Peyer's patch (tissue), 4 donors: Measurements from ENCODE around the gene MAGEB3.

Experiments used
- POLR2A ChIP-seq, 2 donors: fragments of 450-650 bp; IDR thresholded peaks; one replicate each; pipeline ENCODE4 v1.5.1; 2017; ENCODE audit warnings: antibody characterized with exemption in 2 of 2, mild to moderate bottlenecking in 2 of 2, moderate library complexity in 2 of 2
- TF ChIP-seq, protein P1 (sequence below), 6 experiments: fragments of 450-650 bp in 4 of 6; fragments of 200-600 bp in 2 of 6; sonication (generic) in 1 of 6; IDR thresholded peaks; one replicate each; pipeline ENCODE4 v1.5.1; 2017 to 2019; ENCODE audit warnings: antibody characterized with exemption in 6 of 6, mild to moderate bottlenecking in 3 of 6, moderate library complexity in 1 of 6

DNA sequence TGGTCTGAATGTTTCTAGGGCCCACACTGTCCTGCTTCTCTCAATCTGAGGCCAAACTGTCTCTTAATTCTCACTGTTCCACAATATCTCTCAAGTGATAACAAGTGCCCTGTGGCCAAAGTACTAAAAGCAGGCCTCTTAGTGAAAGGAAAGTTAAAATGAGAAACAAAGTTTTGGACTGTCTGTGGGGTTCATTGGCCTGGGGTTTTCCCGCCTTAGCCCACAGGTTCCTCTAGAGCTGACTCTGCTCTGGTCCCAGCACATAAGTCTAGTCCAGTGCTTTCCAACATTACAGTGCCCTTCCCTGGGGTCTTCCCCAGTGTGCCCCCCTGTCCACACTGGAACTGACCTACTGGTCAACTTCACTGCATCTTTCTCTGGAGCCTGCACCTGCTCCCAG lies 22.8 kb downstream of the MAGEB3 start:
- no peak for TF ChIP-seq POLR2A (IDR thresholded peaks at IDR 0.05)
- TF ChIP-seq, protein P1, sequence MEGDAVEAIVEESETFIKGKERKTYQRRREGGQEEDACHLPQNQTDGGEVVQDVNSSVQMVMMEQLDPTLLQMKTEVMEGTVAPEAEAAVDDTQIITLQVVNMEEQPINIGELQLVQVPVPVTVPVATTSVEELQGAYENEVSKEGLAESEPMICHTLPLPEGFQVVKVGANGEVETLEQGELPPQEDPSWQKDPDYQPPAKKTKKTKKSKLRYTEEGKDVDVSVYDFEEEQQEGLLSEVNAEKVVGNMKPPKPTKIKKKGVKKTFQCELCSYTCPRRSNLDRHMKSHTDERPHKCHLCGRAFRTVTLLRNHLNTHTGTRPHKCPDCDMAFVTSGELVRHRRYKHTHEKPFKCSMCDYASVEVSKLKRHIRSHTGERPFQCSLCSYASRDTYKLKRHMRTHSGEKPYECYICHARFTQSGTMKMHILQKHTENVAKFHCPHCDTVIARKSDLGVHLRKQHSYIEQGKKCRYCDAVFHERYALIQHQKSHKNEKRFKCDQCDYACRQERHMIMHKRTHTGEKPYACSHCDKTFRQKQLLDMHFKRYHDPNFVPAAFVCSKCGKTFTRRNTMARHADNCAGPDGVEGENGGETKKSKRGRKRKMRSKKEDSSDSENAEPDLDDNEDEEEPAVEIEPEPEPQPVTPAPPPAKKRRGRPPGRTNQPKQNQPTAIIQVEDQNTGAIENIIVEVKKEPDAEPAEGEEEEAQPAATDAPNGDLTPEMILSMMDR (IDR thresholded peaks at IDR 0.05), result no peak
